ENCODE results near the gene C17orf50.

The C17orf50 gene

GRCh38 chr17:35760587-35760986 is at the start of gene C17orf50:
Gene C17orf50 (plus strand): TSS chr17:35760887. CDS start chr17:35760942, 55 bp downstream.
- no peak for DNase-seq (ENCODE audit: low read depth in 2 of 2)

DNA sequence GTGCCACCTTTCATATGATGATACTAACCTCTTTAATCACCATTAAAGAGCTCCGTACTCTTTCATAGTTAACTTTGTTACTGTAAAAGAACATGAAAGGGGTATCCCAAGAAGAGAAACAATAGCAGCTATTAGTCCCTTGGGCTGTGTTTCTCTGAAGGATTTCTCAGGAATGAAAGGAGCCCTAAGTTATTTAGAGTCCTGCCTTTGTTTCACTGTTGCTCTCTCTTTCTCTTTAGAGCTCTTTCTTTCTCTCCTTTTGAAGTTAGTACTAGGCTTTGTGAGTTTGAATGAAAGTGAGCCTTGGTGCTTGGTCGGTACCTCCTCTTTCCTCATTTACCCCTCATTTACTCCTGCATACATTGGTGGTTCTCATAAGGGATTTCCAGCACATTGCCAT is 49.7 kb upstream of the C17orf50 start:
- no peak for DNase-seq (ENCODE audit: low read depth in 2 of 2)

DNA sequence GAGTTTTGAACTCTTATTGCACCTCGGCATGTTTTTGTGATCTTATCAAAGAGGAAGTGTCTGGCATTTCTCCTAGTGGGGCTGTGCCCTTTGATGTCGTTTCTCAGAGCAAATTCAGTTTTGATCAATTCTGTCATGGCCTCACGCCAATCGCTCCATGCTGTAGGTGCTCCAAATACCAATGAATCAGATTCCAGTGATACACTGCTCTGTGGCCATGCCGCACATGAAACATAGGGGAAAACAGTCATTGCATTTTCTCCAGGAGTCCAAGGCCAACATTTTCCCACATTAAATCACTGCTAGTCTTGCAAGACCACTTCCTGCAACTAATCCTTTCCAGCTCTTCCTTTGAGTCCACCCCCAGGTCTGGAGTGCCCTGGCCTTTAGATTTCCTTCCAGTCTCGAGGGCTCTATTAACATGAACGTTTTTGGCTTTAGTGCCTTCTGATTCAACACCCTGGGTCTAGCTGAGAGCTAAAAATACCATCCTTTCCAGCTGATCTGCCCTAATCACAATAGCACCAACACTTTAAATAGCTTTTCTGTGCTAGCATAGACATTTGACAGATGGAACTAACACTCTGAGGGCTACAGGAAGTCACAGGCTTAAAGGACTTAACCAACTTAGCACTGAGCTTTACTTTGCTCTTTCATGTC is 47.5 kb upstream of the C17orf50 start:
- DNase-seq (ENCODE audit: low read depth in 2 of 2), result no peak

GRCh38 chr17:35714988-35715387 is 45.7 kb upstream of the C17orf50 start:
- no peak for DNase-seq (ENCODE audit: low read depth in 2 of 2)

DNA sequence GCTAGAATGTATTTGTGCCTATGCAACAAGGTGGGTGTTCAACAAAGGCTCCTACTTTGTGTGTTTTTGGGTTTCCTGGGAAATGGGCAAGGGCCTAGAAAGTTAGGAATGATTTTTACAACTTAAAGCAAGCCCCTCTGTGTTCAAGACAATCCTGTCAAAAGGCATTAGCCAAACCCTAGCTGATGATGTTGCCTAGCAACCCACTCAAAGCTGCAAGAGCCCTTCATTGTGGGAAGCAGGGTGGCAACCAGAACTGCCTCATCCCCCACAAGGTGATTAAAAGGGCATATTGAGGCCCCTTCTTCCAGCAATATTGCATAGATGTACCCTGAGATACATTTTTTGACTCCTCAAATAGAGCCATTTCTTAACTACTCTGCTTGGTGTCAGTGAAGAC is 45.3 kb upstream of the C17orf50 start:
- no peak for DNase-seq (ENCODE audit: low read depth in 2 of 2)

DNA sequence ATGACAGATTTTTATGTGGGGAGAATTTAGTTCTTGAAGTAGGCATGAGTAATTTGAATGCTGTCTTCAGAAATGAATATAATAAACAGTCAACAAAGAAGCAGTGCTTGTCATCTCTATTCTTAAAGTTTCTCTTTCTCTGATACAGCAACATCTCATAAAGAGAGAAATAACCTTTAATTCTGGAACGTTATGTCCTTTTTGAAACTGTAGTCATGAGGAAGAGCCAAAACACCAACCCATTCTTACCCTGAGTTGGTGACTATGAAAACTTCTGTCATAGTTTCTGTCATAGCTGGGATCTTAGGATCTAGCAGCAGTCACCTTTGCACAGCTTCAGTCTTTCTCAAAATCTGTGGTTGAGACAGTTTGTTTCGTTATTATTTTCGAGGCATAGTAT is 44.5 kb upstream of the C17orf50 start:
- no peak for DNase-seq (ENCODE audit: low read depth in 2 of 2)

DNA sequence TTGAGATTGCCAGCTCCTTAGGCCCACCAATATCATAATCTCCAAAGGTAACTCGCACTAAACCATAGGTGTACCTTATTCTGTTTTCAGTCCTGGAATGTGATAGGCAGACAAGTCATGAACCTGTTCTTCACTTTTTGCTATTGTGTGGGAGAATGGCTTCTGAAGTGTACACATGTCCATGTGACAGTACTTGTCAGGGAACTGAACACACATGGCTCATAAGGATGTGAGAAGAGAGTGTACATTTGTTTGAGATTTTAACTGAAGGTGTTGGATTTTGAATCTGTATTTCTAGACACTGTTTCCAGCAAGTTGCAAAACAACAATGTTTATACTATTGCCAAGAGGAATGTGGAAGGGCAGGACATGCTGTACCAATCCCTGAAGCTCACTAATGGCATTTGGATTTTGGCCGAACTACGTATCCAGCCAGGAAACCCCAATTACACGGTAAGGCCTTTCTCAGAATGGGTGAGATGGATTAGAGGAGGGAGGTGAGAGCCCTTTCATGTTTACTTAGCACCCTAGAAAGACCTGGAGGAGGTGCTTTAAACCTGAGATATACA is 43.7 kb upstream of the C17orf50 start:
- DNase-seq (ENCODE audit: low read depth in 2 of 2), result no peak

DNA sequence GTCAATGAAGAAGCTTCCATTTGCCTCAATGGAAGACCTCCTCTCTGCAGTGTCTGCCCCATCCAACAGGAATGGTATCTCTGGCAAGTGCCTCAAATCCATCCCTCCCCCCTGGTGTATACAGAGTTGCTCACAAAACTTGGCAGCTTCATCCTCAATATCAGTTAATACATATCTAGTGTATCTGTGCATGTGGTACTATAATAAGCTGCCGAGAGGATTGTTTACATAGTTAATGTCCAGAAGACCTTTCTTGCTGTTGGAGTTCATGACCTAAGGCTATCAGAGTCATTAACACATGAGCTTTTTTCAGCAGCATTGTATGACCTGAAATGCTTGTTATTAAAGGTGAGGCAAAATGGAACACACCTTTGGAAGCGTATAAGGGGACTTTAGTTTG is 43.2 kb upstream of the C17orf50 start:
- DNase-seq (ENCODE audit: low read depth in 2 of 2), result no peak

DNA sequence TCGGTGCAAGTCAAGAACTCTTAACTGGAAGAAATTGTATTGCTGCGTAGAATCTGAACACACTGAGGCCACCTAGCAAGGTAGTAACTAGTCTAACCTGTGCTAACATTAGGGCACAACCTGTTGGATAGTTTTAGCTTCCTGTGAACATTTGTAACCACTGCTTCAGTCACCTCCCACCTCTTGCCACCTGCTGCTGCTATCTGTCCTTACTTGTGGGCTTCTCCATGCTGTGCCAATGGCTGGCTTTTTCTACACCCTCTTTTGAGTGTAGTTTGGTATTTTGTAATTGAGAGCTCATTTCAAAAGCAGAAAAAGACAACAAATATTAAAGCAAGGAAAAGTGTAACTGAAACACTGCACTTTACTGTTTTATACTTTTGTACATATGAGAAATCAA is 37.0 kb upstream of the C17orf50 start:
- no peak for DNase-seq (ENCODE audit: low read depth in 2 of 2)

- DNase-seq (ENCODE audit: low read depth in 2 of 2), result no peak
Measured at GRCh38 chr17:35725058-35725457, 35.6 kb upstream of the C17orf50 start.

GRCh38 chr17:35725802-35726126 is 34.9 kb upstream of the C17orf50 start:
- no peak for DNase-seq (ENCODE audit: low read depth in 2 of 2)

DNA sequence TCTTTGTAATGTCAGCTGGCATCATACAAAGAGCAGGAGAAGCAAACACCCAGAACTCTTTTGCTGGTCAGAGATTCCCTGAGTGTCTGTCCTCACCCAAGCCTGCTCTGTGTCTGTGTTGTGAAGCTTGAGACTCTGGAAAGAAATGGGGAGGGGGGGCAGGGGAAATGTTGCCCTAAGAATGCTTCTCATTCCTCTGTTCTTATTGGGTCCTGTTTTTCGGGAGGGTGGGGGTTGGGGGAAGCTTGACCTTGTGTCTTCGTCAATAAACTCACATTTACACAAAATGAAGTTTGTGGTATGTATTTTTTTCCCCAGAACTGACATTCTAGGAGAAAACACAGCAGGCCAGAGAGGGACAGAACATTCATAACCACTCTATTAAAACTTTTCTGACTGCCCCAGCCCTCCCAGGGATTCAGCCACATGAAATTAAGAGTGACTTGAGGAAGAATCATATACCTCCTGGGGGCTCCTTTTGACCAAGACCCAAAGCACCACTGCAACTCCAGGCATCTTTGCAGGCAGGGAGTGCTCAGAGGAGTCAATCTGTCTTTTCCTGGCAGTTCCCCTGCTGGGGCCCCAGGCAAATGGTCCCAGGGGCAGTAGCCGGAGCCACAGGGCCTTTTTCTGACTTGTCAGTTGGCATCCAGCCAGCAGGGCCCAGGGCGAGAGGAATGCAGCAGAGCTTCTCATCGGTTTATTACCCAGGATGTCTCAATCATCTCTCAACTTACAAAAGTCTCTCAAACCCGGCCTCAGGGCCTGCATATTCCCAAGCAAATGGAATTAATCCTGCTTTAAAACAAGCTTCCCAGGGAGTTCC is 34.3 kb upstream of the C17orf50 start:
- no peak for DNase-seq (ENCODE audit: low read depth in 2 of 2)

DNA sequence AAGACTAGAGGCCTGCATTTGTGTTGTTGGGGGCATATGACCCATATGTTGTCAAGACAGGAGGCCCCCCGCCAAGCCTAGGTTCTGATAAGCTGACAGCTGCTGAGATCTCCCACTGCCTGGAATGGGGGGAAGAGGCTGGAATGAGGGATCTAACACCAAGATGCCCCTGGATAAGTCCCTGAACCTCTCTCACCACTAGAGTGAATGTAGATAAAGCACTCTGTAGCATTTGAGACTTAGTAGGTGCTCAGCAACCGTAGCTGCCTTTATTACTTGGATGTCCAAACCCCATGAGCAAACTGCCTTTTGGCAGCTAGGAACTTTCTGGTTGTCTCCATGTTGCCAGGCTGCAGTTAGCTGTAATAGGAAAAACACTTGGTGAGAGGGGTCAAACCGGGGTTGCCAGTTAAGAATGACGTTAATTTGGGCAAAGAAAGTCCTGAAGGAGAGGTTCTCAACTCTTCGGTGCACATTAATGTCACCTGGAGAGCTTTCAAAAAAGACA is 33.7 kb upstream of the C17orf50 start:
- no peak for DNase-seq (ENCODE audit: low read depth in 2 of 2)

GRCh38 chr17:35727635-35728034 is 33.1 kb upstream of the C17orf50 start:
- no peak for DNase-seq (ENCODE audit: low read depth in 2 of 2)

DNA sequence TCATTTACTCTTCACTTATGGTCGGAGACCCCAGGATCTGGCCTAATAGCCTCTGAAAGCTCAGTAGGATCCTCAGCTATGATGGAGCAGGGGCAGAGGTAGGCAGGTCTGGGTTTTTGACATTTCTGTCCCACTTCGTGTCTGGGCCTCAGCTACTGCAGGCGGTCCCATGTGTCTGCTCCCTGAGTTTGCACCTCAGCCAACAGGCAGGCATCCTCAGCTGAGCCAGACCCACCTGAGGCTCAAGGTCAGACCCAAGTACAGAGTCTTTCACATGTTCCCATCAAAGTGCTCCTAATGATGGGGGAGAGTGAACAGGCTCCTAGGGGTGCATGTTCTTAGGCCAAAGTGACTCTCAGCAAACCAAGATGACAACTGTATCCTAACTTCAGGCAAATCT is 32.1 kb upstream of the C17orf50 start:
- DNase-seq (ENCODE audit: low read depth in 2 of 2), result no peak

- no peak for DNase-seq (ENCODE audit: low read depth in 2 of 2)
Measured at GRCh38 chr17:35729405-35729833, 31.3 kb upstream of the C17orf50 start.

GRCh38 chr17:35730400-35731005 is 30.2 kb upstream of the C17orf50 start:
- no peak for DNase-seq (ENCODE audit: low read depth in 2 of 2)

- DNase-seq (ENCODE audit: low read depth in 2 of 2), result peak; percentile 8 to 21
Measured at GRCh38 chr17:35731239-35731916, 29.3 kb upstream of the C17orf50 start, which contains the start of gene RASL10B. Gene RASL10B (plus strand): TSS chr17:35731639. CDS start chr17:35735185, 3,546 bp downstream.

DNA sequence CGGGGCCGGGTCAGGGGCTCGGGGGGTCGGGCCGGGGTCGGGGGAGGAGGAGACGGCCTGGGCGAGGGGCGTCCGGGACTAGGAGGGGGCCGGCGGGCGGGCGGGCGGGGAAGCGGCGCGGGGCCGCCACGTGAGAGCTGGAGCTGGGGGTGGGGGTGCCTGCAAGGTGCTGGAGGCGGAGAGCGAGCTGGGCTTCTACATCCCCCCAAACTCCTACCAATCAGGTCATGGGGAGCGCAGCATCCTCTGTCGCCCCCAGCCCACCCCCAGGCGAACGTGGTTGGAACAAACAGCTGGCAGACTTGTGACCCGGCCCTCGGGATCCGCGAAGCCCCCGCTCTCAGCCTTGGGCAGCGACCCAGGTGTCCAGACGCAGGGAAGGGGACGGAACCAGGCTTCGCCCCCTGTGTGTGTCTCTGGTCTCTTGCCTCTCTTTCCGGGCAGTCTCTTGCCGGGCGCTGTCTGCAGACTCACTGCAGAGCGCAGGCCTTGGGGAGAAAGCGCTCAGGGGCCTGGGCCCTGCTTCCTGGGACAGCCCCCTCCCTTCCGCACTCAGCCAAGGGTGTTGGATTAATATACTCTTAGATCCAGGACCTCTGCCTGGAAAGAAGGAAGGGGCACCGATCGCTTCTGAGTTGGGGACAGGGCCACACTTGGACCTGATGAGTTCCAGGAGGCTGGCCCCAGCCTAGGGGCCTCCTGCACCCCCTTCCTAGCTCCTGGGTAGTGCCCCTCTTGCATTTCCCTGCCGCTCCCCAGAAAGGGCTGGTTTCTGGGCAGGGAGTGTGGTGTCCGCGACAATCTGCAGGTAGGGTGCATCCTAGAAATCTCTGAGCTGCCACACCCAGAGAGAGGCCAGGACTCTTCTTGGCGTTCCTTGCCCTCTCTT is 28.5 kb upstream of the C17orf50 start:
- DNase-seq (ENCODE audit: low read depth in 2 of 2), result no peak

DNA sequence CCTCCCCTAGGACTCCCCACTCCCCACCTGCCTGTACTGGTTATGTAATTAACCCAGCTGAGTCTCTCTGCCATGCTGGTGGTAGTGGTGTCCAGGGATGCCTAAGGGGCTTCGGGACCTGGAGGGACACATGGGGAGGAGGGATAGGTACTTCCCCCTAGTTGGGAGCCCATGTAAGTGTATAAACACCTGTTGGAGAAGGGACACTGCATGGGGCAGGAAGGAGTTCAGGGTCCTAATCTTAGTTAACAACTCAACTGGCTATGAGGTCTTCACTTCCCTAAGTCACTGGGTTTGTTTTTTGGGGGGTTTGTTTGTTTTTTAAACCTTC is 27.9 kb upstream of the C17orf50 start:
- DNase-seq (ENCODE audit: low read depth in 2 of 2), result no peak

GRCh38 chr17:35733366-35733765 is 27.3 kb upstream of the C17orf50 start:
- no peak for DNase-seq (ENCODE audit: low read depth in 2 of 2)

Measured in activated CD8-positive, alpha-beta memory T cell treated with anti-CD3 and anti-CD28 coated beads for 4 hours (primary cell).